Upper lobe of left lung (tissue), 4 donors: ENCODE results near the gene TRPC1.

ENCODE experiments used
- CTCF ChIP-seq, 6 experiments: fragments of 450-650 bp in 4 of 6; fragments of 200-600 bp in 2 of 6; sonication (generic) in 2 of 6; IDR thresholded peaks; one replicate each; pipeline ENCODE4 v1.5.1; 2016 to 2019; ENCODE audit warnings: antibody characterized with exemption in 6 of 6
- EP300 ChIP-seq, 4 donors: sonication (generic); formaldehyde crosslinking; IDR thresholded peaks; one replicate each; pipeline ENCODE4 v1.5.1; 2017; ENCODE audit warnings: antibody characterized with exemption in 4 of 4, control low read depth in 2 of 4
- POLR2A ChIP-seq, 4 donors: fragments of 450-650 bp; IDR thresholded peaks; one replicate each; pipeline ENCODE4 v1.5.1; 2016 to 2017; ENCODE audit warnings: antibody characterized with exemption in 4 of 4, mild to moderate bottlenecking in 2 of 4

GRCh38 chr3:142852009-142852408 lies 128.2 kb downstream of the TRPC1 start:
- TF ChIP-seq POLR2A (IDR thresholded peaks at IDR 0.05) = no peak
- no peak for TF ChIP-seq CTCF (IDR thresholded peaks at IDR 0.05)
- TF ChIP-seq EP300 (IDR thresholded peaks at IDR 0.05) = no peak
